Neuronal stem cell (in vitro differentiated cells): ENCODE results near the gene EPHA5.
A peak's percentile ranks its signal among the peaks of the same experiment; 100 is the strongest.

Experiments
- DNase-seq: peaks from one replicate; pipeline ENCODE4 v3.0.0-alpha.2; 2013; ENCODE audit warnings: low spot score
- H2AFZ ChIP-seq: one replicate; pipeline ENCODE4 v1.6.1; 2013; ENCODE audit warnings: mild to moderate bottlenecking, low read length, inconsistent platforms
- H2AK5ac ChIP-seq: 2 replicates; pipeline ENCODE4 v1.6.1; 2013; ENCODE audit warnings: low read depth, mild to moderate bottlenecking, inconsistent platforms, low read length, moderate library complexity, mixed read lengths
- H2BK120ac ChIP-seq: 2 replicates; pipeline ENCODE4 v1.6.1; 2013; ENCODE audit warnings: low read depth, mild to moderate bottlenecking, inconsistent platforms, low read length, moderate library complexity, mixed read lengths
- H2BK12ac ChIP-seq: one replicate; pipeline ENCODE4 v1.6.1; 2013; ENCODE audit warnings: low read length, inconsistent platforms
- H2BK15ac ChIP-seq: 2 replicates; pipeline ENCODE4 v1.6.1; 2013; ENCODE audit warnings: mild to moderate bottlenecking, low read length, inconsistent platforms, mixed read lengths
- H2BK5ac ChIP-seq: one replicate; pipeline ENCODE4 v1.6.1; 2013; ENCODE audit warnings: inconsistent platforms, mild to moderate bottlenecking, low read length, moderate library complexity
- H3K14ac ChIP-seq: one replicate; pipeline ENCODE4 v1.6.1; 2013; ENCODE audit warnings: low read length, inconsistent platforms
- H3K18ac ChIP-seq: 2 replicates; pipeline ENCODE4 v1.6.1; 2013; ENCODE audit warnings: low read length, inconsistent platforms
- H3K23ac ChIP-seq: 2 replicates; pipeline ENCODE4 v1.6.1; 2013; ENCODE audit warnings: low read depth, mild to moderate bottlenecking, mixed read lengths, low read length, inconsistent platforms; ENCODE audit not compliant: poor library complexity
- H3K27ac ChIP-seq: replicated peaks from 3 replicates; pipeline ENCODE4 v1.5.1; 2013; ENCODE audit warnings: low read length, inconsistent platforms
- H3K27me3 ChIP-seq, 3 experiments: 2 replicates each; pipeline ENCODE4 v1.6.1; 2013; ENCODE audit warnings: low read length in 3 of 3, mild to moderate bottlenecking in 2 of 3, inconsistent platforms in 1 of 3, low read depth in 1 of 3, mixed read lengths in 1 of 3, moderate library complexity in 1 of 3; ENCODE audit not compliant: control insufficient read depth in 3 of 3, insufficient read depth in 3 of 3
- H3K36me3 ChIP-seq, 2 donors: replicated peaks in 1 of 2; 2 replicates each; pipeline ENCODE4 v1.6.1; 2013; ENCODE audit warnings: low read length in 2 of 2; ENCODE audit not compliant: control insufficient read depth in 2 of 2, insufficient read depth in 2 of 2
- H3K4ac ChIP-seq: 2 replicates; pipeline ENCODE4 v1.6.1; 2013; ENCODE audit warnings: inconsistent platforms, mild to moderate bottlenecking, low read length, moderate library complexity
- H3K4me1 ChIP-seq, 2 donors: 1 replicate in 1 of 2; 2 replicates in 1 of 2; pipeline ENCODE4 v1.6.1; 2013; ENCODE audit warnings: low read length in 2 of 2, low read depth in 1 of 2; ENCODE audit not compliant: control insufficient read depth in 2 of 2, insufficient read depth in 1 of 2
- H3K4me2 ChIP-seq: one replicate; pipeline ENCODE4 v1.6.1; 2013; ENCODE audit warnings: mild to moderate bottlenecking, low read length, inconsistent platforms; ENCODE audit not compliant: insufficient read depth, poor library complexity, severe bottlenecking
- H3K4me3 ChIP-seq, 2 donors: 2 replicates each; pipeline ENCODE4 v1.5.1; 2013; ENCODE audit warnings: low read length in 2 of 2, mild to moderate bottlenecking in 2 of 2, inconsistent platforms in 1 of 2, moderate library complexity in 1 of 2
- H3K79me1 ChIP-seq: one replicate; pipeline ENCODE4 v1.6.1; 2013; ENCODE audit warnings: low read depth, mild to moderate bottlenecking, inconsistent platforms, low read length, moderate library complexity
- H3K9ac ChIP-seq: one replicate; pipeline ENCODE4 v1.6.1; 2013; ENCODE audit warnings: mild to moderate bottlenecking, low read depth, low read length, inconsistent platforms; ENCODE audit not compliant: poor library complexity
- H3K9me3 ChIP-seq, 2 donors: replicated peaks in 1 of 2; 2 replicates each; pipeline versions ENCODE3 to v1.6.1; 2013; ENCODE audit warnings: low read length in 2 of 2, mild to moderate bottlenecking in 2 of 2, inconsistent platforms in 1 of 2, low read depth in 1 of 2, mixed read lengths in 1 of 2, moderate library complexity in 1 of 2; ENCODE audit not compliant: control insufficient read depth in 2 of 2, insufficient read depth in 1 of 2
- H4K8ac ChIP-seq: one replicate; pipeline ENCODE4 v1.6.1; 2013; ENCODE audit warnings: low read depth, mild to moderate bottlenecking, inconsistent platforms, low read length, moderate library complexity
- H4K91ac ChIP-seq: one replicate; pipeline ENCODE4 v1.6.1; 2013; ENCODE audit warnings: low read length, low read depth, mild to moderate bottlenecking, inconsistent platforms; ENCODE audit not compliant: poor library complexity
- WGBS, 2 donors: extraction: QIAGEN DNeasy Blood & Tissue Kit; methylation state at CpG; one replicate each; pipeline ENCODE4 v1.1.7; 2013; ENCODE audit warnings: missing lambda C conversion rate in 2 of 2, mixed read lengths in 1 of 2; ENCODE audit not compliant: insufficient read length in 2 of 2, insufficient replicate concordance in 1 of 2; ENCODE audit errors: extremely low coverage in 2 of 2; 5-methylcytosine and 5-hydroxymethylcytosine counted together

Gene EPHA5

DNA sequence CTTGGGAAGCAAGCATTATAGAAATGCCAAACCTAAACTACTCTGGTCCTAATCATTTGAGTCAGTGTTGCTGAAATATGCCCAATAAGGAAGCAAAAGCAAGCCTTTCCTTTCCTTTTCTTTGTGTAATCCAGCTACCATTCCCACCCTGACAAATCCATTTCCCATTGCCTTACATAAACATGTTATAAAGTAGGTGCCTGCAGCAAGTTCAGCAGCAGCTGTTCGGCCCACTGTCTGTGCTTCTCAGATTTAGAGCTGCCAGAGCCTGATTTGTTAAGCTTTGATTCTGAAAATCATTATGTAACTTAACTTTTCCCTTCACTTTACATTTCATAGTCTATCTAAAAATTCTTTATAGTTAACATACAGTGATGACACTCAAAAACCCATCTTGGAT, 148.6 kb downstream of the EPHA5 start:
- H2BK15ac ChIP-seq, result no peak overlapping the region
- no peak overlapping the region for H2BK120ac ChIP-seq
- no peak overlapping the region for H3K4ac ChIP-seq
- no peak overlapping the region for H2AFZ ChIP-seq
- H3K4me3 ChIP-seq, result no peak overlapping the region
- H3K9me3 ChIP-seq, result no peaks in the 10 kb centered on the region
- H3K79me1 ChIP-seq, result no peaks in the 10 kb centered on the region
- H3K36me3 ChIP-seq, result no peaks in the 10 kb centered on the region
- H3K18ac ChIP-seq, result no peak overlapping the region
- no peak overlapping the region for H3K23ac ChIP-seq
- H2BK5ac ChIP-seq, result no peak overlapping the region
- no peak overlapping the region for H4K8ac ChIP-seq
- no peak overlapping the region for H2BK12ac ChIP-seq
- no CpG with 5 or more reads among the region's 1 CpG for WGBS, 2 donors
- no peak for DNase-seq
- H3K27ac ChIP-seq, result no peak overlapping the region
- H3K4me1 ChIP-seq, result no peaks in the 10 kb centered on the region
- no peak overlapping the region for H3K4me2 ChIP-seq
- no peak overlapping the region for H2AK5ac ChIP-seq
- no peak overlapping the region for H3K14ac ChIP-seq
- H4K91ac ChIP-seq, result no peak overlapping the region
- no peaks in the 10 kb centered on the region for H3K27me3 ChIP-seq
- H3K9ac ChIP-seq, result no peak overlapping the region

- Histone ChIP-seq H3K4me3 (no peak overlapping the region), H4K8ac (no peak overlapping the region), H3K79me1 (no peaks in the 10 kb centered on the region), H3K14ac (no peak overlapping the region), H2BK5ac (no peak overlapping the region), H3K4me1 (peaks cover 0 to 3% of the 10 kb centered on the region in 2 donors), H3K27me3 (no peaks in the 10 kb centered on the region), H3K4me2 (no peak overlapping the region), H2BK12ac (no peak overlapping the region), H3K9ac (no peak overlapping the region), H3K4ac (no peak overlapping the region), H3K27ac (no peak overlapping the region), H3K9me3 (no peaks in the 10 kb centered on the region), H3K18ac (no peak overlapping the region), H4K91ac (no peak overlapping the region), H2AK5ac (no peak overlapping the region), H2BK120ac (no peak overlapping the region), H2BK15ac (no peak overlapping the region), H3K36me3 (no peaks in the 10 kb centered on the region), H2AFZ (peak overlapping the region; percentile 60), H3K23ac (no peak overlapping the region)
- WGBS, 2 donors, result no CpG with 5 or more reads among the region's 2 CpGs
- no peak for DNase-seq
These were observed 154.6 kb downstream of the EPHA5 start for GRCh38 chr4:65515646-65516045.

DNA sequence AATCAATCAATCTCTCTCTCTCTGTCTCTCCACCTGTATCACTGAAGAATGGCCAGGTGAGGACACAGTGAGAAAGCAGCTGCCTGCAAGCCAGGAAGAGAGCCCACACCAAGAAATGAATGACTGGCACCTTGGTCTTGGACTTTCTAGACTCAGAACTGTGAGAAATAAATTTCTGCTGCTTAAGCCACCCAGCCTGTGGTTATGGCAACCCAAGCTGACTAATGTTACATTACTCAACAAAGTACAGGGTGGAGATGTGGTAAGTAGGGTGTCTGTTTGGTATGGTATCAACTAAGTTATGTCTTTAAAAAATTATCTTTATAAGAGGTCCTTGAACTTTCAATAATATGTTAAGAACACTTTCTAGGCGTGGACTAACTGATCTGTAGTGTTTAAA, 159.3 kb downstream of the EPHA5 start:
- H3K4me3 ChIP-seq, result no peak overlapping the region
- H3K14ac ChIP-seq, result no peak overlapping the region
- no peaks in the 10 kb centered on the region for H3K36me3 ChIP-seq
- H3K9me3 ChIP-seq, result no peaks in the 10 kb centered on the region
- no peak overlapping the region for H4K8ac ChIP-seq
- WGBS, 2 donors, result no CpG with 5 or more reads among the region's 1 CpG
- H3K4me1 ChIP-seq, result peaks cover 0 to 3% of the 10 kb centered on the region in 2 donors
- no peaks in the 10 kb centered on the region for H3K27me3 ChIP-seq
- H4K91ac ChIP-seq, result no peak overlapping the region
- H2AK5ac ChIP-seq, result no peak overlapping the region
- no peak overlapping the region for H3K9ac ChIP-seq
- H3K27ac ChIP-seq, result no peak overlapping the region
- no peak overlapping the region for H3K4ac ChIP-seq
- H2BK15ac ChIP-seq, result no peak overlapping the region
- no peak overlapping the region for H2BK120ac ChIP-seq
- H2BK5ac ChIP-seq, result no peak overlapping the region
- no peaks in the 10 kb centered on the region for H3K79me1 ChIP-seq
- H3K18ac ChIP-seq, result no peak overlapping the region
- H2AFZ ChIP-seq, result no peak overlapping the region
- H3K23ac ChIP-seq, result no peak overlapping the region
- H3K4me2 ChIP-seq, result no peak overlapping the region
- DNase-seq, result no peak
- H2BK12ac ChIP-seq, result no peak overlapping the region

DNA sequence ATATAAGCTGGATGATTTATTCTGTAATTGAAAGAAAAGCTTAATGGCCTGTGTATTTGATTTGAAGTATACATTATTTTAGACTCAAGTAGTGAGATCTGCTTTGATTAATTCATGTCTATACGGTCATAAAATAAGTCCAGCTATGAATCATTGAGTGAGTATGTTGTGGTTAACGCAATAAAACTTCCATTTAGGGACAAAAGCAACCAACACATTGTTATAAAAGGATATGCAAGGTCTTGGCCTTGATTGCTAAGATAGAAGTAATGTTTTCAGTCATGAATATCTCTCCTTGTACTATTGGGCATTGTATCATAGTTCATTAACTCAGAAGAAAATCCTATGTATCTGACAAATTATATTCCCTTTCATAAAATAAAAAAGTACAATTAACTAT, 162.1 kb downstream of the EPHA5 start:
- no peak overlapping the region for H2BK12ac ChIP-seq
- no peak overlapping the region for H2BK15ac ChIP-seq
- no peaks in the 10 kb centered on the region for H3K9me3 ChIP-seq
- H3K4me2 ChIP-seq, result no peak overlapping the region
- no peak overlapping the region for H2AK5ac ChIP-seq
- no peak overlapping the region for H3K18ac ChIP-seq
- no peak for DNase-seq
- no peak overlapping the region for H3K23ac ChIP-seq
- H3K4ac ChIP-seq, result no peak overlapping the region
- no peaks in the 10 kb centered on the region for H3K4me1 ChIP-seq
- no peak overlapping the region for H3K14ac ChIP-seq
- H3K36me3 ChIP-seq, result no peaks in the 10 kb centered on the region
- no peak overlapping the region for H3K27ac ChIP-seq
- no peak overlapping the region for H2BK5ac ChIP-seq
- no peaks in the 10 kb centered on the region for H3K79me1 ChIP-seq
- H3K27me3 ChIP-seq, result no peaks in the 10 kb centered on the region
- H2BK120ac ChIP-seq, result no peak overlapping the region
- H3K4me3 ChIP-seq, result no peak overlapping the region
- no peak overlapping the region for H4K91ac ChIP-seq
- no peak overlapping the region for H3K9ac ChIP-seq
- no peak overlapping the region for H4K8ac ChIP-seq
- no CpG with 5 or more reads among the region's 2 CpGs for WGBS, 2 donors
- H2AFZ ChIP-seq, result no peak overlapping the region
